ENCODE results near the gene GREM1. TPM values are rescaled to one million over a fixed set of nuclear protein-coding genes. Genes with fewer than 3 reads are reported as not detected.

GREM1 gene
- total RNA-seq: not detected
- not detected for polyA plus RNA-seq (2013, experiment 1 of 2)
- polyA plus RNA-seq (2013, experiment 2 of 2): 0.04 TPM
- 0 to 4.8 (median 0.10) reads per million in 172 experiments for total RNA-seq

DNA sequence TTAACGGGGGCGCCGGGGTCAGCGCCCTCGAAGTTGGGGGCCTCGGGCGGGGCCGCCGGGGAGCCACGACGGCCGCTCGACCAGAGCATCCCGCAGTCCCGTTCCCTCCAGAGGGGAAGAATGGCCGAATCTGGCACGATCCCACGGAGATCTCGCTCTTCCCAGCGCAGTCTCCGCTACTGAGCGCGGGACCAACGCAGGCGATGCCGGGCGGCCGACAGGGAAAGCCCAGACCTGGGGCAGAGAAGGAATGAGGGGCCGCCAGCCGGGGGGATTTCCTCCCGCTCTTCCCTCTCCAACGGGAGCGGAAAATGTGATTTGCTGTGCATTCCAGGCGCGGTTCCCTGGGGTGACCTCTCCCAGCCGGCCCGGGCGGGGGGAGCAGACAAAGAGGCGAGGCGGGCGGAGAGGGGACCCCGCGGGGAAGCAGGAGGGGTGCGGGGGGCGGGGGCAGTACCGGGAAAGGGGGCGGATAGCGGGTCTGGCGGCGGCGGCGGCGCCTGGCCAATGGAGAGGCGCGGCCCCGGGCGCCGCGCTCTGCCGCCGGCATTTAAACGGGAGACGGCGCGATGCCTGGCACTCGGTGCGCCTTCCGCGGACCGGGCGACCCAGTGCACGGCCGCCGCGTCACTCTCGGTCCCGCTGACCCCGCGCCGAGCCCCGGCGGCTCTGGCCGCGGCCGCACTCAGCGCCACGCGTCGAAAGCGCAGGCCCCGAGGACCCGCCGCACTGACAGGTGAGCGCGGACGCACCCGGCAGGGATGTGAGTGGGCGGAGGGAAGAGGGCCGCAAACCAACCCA is at the start of gene GREM1:
TSS of gene GREM1 (plus strand) at position 579 of the 801 bp plus-strand sequence. CDS start 12,687 bp downstream, outside the sequence.
- DNase-seq: no peak
- CTCF ChIA-PET: no interaction called here
- intact Hi-C loops (cut with DNase I, micrococcal nuclease): no loop called here

DNA sequence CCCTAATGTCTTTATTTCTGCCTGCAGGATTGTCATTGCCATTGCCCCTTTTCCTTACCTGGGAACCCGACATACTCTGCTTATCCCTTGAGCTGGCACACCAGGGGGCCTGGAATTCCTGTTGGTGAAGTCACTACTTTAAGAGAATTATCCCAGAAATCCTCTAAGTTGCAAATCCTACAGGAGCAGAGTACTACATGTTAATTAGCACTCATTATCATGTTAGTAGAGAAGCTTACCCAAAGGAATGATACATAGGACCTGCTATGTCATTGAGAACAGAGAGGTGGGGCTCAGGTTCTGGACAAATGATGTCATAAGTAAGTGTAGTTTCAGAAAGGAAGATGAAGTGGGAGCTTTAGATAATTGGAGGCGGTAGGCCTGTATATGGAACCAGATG is 48.9 kb upstream of the GREM1 start:
- Mint-ChIP-seq H3K4me1 (ENCODE audit: low read depth) (no peaks in the 10 kb centered on the region), H3K9me3 (no peaks in the 10 kb centered on the region), H3K4me3 (no peak overlapping the region), H3K27me3 (no peaks in the 10 kb centered on the region), H3K27ac (no peak overlapping the region), H3K36me3 (ENCODE audit: low read depth) (no peaks in the 10 kb centered on the region)
- no peak for DNase-seq
- H3K4me1 ChIP-seq (ENCODE audit: insufficient read depth, low read length): no peaks in the 10 kb centered on the region
- no peak overlapping the region for H3K27ac ChIP-seq (ENCODE audit: low read depth in 1 of 2, low read length in 2 of 2)
- no peaks in the 10 kb centered on the region for H3K27me3 ChIP-seq (ENCODE audit: control insufficient read depth in 1 of 2, insufficient read depth in 2 of 2, low read length in 2 of 2)
- ChIA-PET CTCF (no interaction called here), POLR2A (no interaction called here)
- H3K36me3 ChIP-seq (ENCODE audit: insufficient read depth, low read length): no peaks in the 10 kb centered on the region
- no peak for ATAC-seq (ENCODE audit: poor library complexity)
- H3K9me3 ChIP-seq (ENCODE audit: control insufficient read depth in 1 of 2, insufficient read depth in 1 of 2, low read length in 2 of 2): no peaks in the 10 kb centered on the region
- H3K4me3 ChIP-seq (ENCODE audit: low read length): no peak overlapping the region
- TF ChIP-seq, protein P1, sequence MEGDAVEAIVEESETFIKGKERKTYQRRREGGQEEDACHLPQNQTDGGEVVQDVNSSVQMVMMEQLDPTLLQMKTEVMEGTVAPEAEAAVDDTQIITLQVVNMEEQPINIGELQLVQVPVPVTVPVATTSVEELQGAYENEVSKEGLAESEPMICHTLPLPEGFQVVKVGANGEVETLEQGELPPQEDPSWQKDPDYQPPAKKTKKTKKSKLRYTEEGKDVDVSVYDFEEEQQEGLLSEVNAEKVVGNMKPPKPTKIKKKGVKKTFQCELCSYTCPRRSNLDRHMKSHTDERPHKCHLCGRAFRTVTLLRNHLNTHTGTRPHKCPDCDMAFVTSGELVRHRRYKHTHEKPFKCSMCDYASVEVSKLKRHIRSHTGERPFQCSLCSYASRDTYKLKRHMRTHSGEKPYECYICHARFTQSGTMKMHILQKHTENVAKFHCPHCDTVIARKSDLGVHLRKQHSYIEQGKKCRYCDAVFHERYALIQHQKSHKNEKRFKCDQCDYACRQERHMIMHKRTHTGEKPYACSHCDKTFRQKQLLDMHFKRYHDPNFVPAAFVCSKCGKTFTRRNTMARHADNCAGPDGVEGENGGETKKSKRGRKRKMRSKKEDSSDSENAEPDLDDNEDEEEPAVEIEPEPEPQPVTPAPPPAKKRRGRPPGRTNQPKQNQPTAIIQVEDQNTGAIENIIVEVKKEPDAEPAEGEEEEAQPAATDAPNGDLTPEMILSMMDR (IDR thresholded peaks at IDR 0.05): no peak
- intact Hi-C loops (cut with DNase I, micrococcal nuclease): loop anchor here in 1 of 2 experiments (10.0 kb wide), 1 partner anchor 1036 kb away; no protein-coding TSS in a partner anchor

More for the DNA sequence above, at the start of gene GREM1:
- POLR2A ChIA-PET: no interaction called here
- Histone ChIP-seq H3K4me3 (ENCODE audit: low read length) (no peak within 1 kb of the TSS), H3K4me1 (ENCODE audit: insufficient read depth, low read length) (peaks cover 15% of the 10 kb centered on the region), H3K27me3 (ENCODE audit: control insufficient read depth in 1 of 2, insufficient read depth in 2 of 2, low read length in 2 of 2) (peaks cover 37 to 72% of the 10 kb centered on the region in 2 experiments), H3K36me3 (ENCODE audit: insufficient read depth, low read length) (no peaks in the 10 kb centered on the region), H3K9me3 (ENCODE audit: control insufficient read depth in 1 of 2, insufficient read depth in 1 of 2, low read length in 2 of 2) (peaks cover 0 to 12% of the 10 kb centered on the region in 2 experiments), H3K27ac (ENCODE audit: low read depth in 1 of 2, low read length in 2 of 2) (no peak within 1 kb of the TSS)
- Mint-ChIP-seq H3K36me3 (ENCODE audit: low read depth) (no peaks in the 10 kb centered on the region), H3K4me1 (ENCODE audit: low read depth) (peaks cover 16% of the 10 kb centered on the region), H3K9me3 (no peaks in the 10 kb centered on the region), H3K27ac (no peak within 1 kb of the TSS), H3K4me3 (no peak within 1 kb of the TSS), H3K27me3 (peaks cover 81% of the 10 kb centered on the region)
- TF ChIP-seq, protein P1 (IDR thresholded peaks at IDR 0.05): no peak
- no peak for ATAC-seq (ENCODE audit: poor library complexity)

DNA sequence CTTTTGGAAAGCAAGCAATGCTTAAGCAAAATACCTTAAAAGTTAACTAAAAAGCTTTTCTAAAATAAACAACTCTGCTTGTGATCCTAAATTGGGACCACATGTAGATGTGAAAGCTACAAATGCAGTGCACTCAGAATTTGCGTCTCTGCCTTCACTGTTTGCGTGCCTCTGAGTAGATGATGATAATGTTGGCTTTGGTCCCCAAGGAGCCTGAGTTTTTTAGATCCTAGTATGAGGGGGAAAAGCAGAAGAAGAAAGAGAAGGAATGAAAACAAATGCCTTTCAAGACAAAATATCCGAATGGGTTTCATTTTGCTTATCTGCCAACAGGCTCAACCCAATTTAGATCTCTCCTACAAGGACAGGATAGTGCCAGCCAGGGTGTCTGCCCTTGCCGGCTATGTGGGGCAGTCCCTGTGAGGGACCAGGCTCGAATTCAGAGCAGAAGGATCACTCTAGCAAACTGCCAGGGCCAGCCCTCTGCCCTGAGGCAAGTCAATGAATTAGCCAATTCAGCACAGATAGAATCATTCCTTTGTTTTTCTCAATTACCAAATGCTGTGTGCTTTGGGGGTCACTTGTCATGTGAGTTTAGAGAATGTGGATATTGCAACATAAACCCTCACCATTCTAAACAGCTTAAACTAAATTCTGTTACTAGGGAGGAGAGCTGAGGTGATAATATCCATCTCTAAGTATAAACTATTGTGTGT is 47.8 kb upstream of the GREM1 start:
- Mint-ChIP-seq H3K36me3 (ENCODE audit: low read depth) (no peaks in the 10 kb centered on the region), H3K4me3 (no peak overlapping the region), H3K9me3 (no peaks in the 10 kb centered on the region), H3K27me3 (no peaks in the 10 kb centered on the region), H3K27ac (no peak overlapping the region), H3K4me1 (ENCODE audit: low read depth) (no peaks in the 10 kb centered on the region)
- ATAC-seq (ENCODE audit: poor library complexity): no peak
- intact Hi-C loops (cut with DNase I, micrococcal nuclease): loop anchor here in 1 of 2 experiments (10.0 kb wide), 1 partner anchor 1035 kb away; no protein-coding TSS in a partner anchor
- H3K36me3 ChIP-seq (ENCODE audit: insufficient read depth, low read length): no peaks in the 10 kb centered on the region
- DNase-seq: no peak
- no peaks in the 10 kb centered on the region for H3K4me1 ChIP-seq (ENCODE audit: insufficient read depth, low read length)
- no peaks in the 10 kb centered on the region for H3K27me3 ChIP-seq (ENCODE audit: control insufficient read depth in 1 of 2, insufficient read depth in 2 of 2, low read length in 2 of 2)
- H3K27ac ChIP-seq (ENCODE audit: low read depth in 1 of 2, low read length in 2 of 2): no peak overlapping the region
- TF ChIP-seq, protein P1 (IDR thresholded peaks at IDR 0.05): no peak
- POLR2A ChIA-PET: no interaction called here
- H3K4me3 ChIP-seq (ENCODE audit: low read length): no peak overlapping the region
- CTCF ChIA-PET: no interaction called here
- H3K9me3 ChIP-seq (ENCODE audit: control insufficient read depth in 1 of 2, insufficient read depth in 1 of 2, low read length in 2 of 2): no peaks in the 10 kb centered on the region

Measured in CD4-positive, alpha-beta T cell (primary cell).